ENCODE data around the gene HRAS.

The HRAS gene

GRCh38 chr11:491358-491757 is 44.0 kb downstream of the HRAS start:
- no peak for DNase-seq

- DNase-seq: no peak
Measured at GRCh38 chr11:490930-491260, 44.5 kb downstream of the HRAS start.

- no peak for DNase-seq
Measured at GRCh38 chr11:490186-490929, 45.0 kb downstream of the HRAS start.

GRCh38 chr11:489610-490185 is 45.7 kb downstream of the HRAS start:
- no peak for DNase-seq

- DNase-seq: no peak
Measured at GRCh38 chr11:488992-489391, 46.4 kb downstream of the HRAS start.

- no peak for DNase-seq
Measured at GRCh38 chr11:488579-488978, 46.8 kb downstream of the HRAS start.

GRCh38 chr11:488062-488461 is 47.3 kb downstream of the HRAS start:
- no peak for DNase-seq

- no peak for DNase-seq
Measured at GRCh38 chr11:487571-488021, 47.8 kb downstream of the HRAS start.

GRCh38 chr11:486189-486588 is 49.2 kb downstream of the HRAS start:
- DNase-seq: no peak

- DNase-seq: no peak
Measured at GRCh38 chr11:484616-485015, 50.8 kb downstream of the HRAS start.

Data from NCI-H1436 treated with DMSO at 0.1 percent for 48 hours (cell line).